M059J (cell line): Measurements from ENCODE around the gene CELSR1. TPM values are rescaled to one million over a fixed set of nuclear protein-coding genes. Genes with fewer than 3 reads are reported as not detected.
A peak's percentile ranks its signal among the peaks of the same experiment; 100 is the strongest.

Source experiments
- DNase-seq: peaks from one replicate; pipeline ENCODE4 v3.0.0-alpha.2; 2012; ENCODE audit warnings: low read depth
- total RNA-seq: library from RNA; depleted of rRNA; stranded (reverse); fragments of >200 nt; shearing (Covaris generic); gene quantifications from 2 replicates; pipeline ENCODE4 v1.2.3, GENCODE V29; 2014

CELSR1 gene
- total RNA-seq, 1 experiment from 2014 or later = 11.8 TPM

GRCh38 chr22:46574993-46575910, 37.8 kb upstream of the CELSR1 start:
- DNase-seq = peak; percentile 24

- no peak for DNase-seq
Measured at GRCh38 chr22:46574438-46574992, 37.1 kb upstream of the CELSR1 start.

DNA sequence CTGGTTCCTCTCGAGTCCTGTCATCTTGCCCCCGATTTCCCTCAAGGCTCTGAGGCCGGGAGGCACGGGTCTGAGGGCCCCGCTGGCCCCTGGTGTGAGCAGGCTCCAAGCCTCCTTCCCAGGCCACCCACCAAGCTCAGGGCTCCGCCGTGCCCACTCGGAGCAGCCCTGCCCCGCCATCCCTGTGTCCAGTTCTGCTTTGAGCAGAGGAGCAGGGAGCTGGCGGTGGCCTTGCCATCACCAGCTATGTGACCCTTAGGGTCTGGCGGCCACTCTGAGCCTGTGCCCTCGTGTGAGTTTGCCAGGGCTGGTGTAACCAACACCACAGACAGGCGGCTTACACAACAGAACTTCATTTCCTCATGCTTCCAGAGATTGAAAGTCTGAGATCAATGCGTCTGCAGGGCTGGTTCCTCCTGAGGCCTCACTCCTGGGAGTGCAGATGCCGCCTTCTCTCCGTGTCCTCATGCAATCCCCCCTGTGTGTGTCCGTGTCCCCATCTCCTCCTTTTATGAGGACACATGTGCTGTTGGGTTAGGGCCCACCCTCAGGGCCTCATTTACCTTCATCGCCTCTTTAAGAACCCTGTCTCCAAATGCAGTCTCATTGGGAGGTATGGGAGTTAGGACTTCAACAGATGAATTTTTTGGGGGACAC, 36.5 kb upstream of the CELSR1 start:
- no peak for DNase-seq

DNA sequence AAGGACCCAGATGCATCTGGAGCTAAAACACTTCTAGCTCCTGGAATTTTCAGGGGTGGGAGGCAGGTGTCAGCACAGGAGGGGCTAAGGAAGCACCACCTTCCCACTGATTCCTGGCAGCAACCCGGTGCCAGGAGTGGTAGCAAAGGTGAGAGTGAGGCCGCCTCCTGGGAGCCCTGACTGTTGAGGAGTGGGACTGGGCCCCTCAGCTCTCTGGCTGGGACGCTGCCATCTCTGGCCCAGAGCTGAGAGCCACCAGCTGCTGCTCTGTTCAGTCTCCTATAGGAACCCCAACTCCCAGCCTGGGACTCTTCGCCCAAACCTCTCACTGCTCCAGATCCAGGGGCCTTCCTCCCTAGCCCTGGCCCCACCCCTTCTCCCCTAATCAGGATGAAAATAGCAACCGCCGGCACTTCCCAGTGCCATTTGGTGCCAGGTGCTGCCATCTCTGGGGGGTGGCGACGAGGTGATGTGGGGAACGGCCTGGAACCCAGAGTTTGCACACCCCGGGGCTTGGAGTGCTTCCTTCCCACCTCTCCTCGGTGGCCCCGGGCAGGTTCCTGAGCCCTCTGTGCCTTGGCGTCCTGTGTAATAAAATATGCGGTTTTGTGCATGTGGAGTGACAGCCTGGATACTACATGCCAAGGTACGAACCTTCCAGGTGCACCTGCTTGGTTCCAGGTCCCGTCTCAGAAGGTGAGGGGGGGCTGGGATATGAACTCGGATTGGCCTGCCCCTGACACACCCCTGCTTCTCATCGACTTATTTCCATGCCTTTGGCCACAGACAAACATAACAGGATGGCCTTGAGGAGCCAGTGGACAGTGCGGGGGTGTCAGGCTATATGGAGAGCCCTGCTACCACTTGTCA, 35.7 kb upstream of the CELSR1 start:
- DNase-seq = no peak

- DNase-seq = no peak
Measured at GRCh38 chr22:46571642-46572250, 34.3 kb upstream of the CELSR1 start.

DNA sequence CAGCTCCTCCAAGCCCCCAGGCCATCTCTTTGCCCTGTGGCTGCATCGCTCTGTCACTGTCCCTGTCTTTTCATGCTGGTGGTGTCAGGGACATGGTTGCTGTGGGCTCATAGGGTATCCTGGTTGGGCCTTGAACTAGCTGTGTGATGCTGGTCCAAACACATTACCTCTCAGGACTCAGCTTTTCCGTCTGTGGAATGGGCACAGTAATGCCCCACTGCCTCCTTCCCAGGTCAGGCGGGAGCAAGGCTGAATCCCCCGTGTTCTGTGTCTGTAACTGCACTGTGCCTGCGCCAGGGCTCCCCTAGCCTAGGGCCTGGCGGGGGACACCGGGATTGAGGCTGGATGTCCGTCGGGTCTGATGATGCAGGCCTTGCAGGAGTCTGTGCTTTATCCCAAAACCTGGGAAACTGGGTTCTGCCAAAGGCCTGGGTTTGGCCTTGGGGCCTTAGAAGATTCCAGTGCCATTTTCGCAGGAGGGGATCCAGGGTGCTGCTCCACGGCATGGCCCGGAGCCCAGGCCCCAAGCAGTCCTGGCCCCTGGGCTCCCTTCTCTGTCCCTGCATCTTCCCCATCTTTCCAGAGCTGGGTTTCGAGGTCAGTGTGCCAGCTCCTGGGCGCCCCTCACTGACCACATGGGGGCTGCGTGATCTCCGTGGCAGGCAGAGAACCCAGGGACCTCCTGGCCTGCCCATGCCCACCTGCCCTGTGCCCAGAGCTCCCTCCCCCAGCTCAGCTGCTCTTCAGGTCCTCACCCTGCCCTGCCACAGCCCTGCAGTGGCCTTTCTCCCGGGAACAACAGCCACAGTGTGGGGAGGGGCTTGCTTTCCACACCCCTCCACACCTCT, 32.7 kb upstream of the CELSR1 start:
- DNase-seq = no peak

DNA sequence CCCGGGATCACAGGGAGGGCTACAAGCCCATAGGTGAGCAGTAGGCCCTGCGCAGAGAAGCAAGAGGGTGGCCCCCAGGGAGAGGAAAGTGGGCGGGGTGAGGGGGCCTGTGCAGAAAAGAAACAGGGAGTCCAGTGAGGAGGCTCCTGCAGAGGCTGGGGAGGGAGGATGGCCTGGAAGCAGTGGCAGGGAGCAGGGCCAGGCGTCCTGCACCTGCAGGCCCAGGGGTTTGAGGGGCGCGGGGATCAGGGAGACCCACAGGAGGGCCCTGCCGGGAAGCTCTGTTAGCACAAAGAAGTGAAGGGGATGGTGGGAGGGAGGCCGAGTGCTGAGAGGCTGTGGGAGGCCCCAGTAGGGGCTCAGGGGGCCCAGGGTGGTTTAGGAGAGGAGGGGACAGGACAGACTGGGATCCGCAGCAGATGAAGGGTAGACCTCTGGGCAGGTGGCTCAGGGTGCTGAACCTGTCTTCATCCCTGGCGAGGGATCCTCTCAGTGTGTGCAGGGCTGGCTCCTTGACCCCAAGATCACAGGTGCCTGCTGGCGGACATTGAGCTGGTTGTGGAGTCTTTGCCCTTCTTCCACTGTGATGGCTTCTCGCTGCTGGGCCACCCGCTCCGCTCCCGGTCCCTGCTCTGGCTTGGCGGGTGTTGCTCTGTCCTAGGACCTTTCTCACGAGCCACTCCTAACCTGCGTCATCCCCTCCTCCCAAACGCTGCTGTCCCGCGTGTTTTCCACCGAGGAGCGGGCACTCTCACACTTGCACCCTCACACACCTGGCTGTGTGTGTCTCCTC, 31.8 kb upstream of the CELSR1 start:
- no peak for DNase-seq

GRCh38 chr22:46568102-46568809, 30.8 kb upstream of the CELSR1 start:
- DNase-seq = no peak

GRCh38 chr22:46567471-46567870, 30.1 kb upstream of the CELSR1 start:
- no peak for DNase-seq

GRCh38 chr22:46564084-46564714, 26.8 kb upstream of the CELSR1 start:
- DNase-seq = no peak

DNA sequence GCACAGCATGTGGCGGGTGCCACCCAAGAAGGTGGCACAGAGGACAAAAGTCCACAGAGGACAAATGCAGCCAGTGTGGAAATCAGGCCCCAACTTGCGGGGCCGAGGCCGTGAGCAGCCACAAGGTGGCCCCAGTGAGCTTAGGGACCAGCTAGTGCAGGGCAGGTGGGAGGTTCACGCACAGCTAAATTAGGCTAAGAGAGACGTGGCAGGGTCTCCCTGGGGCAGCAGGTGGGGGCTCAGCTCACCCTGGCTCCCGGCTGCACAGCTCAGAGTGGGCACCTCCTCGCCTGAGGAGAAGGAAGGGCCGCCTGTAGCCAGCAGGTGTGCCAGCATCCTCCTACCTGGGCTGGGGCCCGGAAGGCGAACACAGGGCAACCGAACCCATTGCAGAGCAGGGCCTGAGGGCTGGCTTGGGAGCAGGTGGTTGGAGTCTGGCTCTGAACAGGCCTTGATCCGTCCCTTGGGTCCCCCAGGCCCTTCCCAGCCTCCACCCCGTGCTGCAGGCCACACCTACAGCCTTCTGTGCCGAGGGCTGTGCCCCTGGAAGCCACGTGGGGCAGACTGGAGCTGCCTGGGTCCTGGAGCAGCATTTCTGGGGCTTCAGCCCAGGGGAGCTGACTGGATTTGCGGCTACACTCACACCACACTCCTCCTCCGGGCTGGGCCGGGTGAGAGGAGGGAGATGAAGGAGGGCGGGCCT, 26.1 kb upstream of the CELSR1 start:
- DNase-seq = peak; percentile 29

DNA sequence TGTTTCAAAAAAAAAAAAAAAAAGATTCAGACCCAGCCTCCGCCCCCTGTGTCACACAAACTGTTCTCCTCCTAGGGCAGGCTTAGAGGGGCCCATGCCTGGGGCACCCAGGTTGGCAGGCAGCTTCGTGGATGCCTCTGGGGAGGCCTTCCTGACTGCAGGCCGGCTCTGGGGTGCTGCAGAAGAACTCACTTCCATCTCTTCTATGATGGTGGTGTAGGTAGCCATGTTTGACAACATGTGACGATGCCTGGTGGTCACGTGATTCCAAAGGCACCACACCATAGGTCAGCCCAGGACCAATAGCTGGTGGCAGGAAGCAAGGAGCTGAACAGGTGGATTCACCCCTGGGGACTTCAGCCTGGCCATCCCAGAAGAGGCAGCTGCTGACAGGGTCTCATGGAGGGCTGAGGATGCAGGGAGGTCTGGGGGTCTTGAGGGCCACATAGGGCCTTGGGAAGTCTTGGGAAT, 24.1 kb upstream of the CELSR1 start:
- DNase-seq = peak; percentile 28

- no peak for DNase-seq
Measured at GRCh38 chr22:46560696-46561295, 23.4 kb upstream of the CELSR1 start.

DNA sequence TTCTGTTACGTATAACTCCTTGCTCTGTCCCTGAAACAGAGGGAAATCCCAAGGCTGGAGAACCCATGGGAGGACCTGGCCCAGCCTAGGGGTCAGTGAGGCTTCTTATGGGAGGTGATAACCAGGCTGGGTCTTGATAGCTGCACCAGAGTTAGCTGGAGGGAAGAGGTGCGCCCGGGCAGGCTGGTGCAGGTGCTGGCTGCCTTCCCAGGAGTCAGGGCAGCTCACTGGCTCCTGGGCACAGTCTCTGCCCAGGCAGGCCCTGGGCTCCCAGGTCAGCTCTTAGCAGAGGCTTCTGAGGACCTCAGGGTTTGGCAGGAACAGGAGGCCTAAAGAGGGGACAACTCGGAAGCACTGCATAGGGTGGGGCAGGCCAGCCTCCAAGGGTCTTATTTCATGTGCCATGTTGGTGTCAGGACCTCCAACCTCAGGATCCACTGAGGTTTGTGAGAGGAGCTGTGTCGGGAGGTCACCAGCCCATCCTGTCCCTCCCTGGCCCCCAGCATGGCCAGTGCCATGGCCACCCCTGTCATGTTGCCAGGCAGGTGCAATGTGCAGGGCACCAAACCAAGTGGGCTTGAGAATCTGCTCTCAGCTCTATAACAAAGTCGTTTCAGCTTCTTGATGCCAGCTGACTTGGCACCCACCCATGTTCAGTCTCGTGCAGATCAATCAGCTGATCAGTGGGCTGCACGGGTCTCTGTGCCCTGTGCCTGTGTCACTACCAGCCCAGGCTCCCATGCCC, 20.5 kb upstream of the CELSR1 start:
- no peak for DNase-seq

DNA sequence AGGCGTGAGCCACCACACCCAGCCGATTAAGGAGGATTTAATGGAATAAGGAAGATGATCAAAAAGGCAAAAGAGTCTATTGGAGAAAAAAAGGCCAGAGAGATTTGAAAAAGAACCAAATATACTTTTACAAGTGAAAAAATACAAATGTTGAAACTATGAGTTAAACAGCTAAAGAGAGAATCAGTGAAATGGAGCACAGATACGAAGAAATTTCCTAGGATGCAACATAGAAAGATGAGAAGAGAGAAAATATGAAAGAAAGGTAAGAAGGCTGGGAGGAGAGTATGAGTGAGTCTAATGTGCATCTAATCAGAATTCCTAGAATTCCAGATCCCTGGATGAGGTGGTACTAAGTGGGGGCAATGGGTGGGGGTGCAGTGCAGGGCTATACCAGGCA, 19.4 kb upstream of the CELSR1 start:
- DNase-seq = no peak

DNA sequence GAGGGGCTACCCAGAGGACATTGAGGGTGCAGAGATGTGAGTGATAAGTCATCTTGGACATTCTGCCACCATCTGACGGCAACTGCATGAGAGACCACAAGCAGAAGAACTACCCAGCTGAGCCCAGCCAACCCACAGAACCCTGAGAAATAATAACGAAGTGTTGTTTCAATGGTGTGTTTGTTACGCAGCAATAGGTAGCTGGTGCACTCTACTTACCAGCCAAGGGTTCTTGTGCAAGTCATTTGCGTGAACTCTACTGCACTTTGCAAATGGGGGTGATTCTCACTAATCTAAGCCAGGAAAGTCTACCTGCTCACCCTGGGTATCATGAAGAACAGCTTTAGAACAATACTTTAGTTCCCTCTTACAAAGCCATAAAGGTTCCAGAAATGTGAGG, 15.8 kb upstream of the CELSR1 start:
- no peak for DNase-seq

DNA sequence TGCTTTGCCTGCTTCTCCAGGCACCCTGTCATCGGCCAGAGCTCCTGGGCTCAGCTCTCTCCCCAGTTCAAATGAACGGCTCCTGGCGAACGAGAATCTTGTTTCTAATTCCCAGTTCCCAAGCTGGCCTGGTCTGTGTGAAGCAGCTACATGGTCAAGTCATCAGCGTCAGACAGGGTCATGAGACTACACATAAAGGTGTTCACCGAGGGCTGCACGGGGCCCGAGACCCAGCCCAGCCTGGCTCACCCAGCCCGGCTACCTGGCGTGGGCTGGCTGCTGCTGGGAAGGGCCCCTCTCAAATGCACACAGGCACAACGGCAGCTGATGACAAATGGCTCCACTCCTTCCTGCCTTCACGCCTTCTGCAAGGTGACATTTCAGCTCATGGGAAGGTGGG, 14.6 kb upstream of the CELSR1 start:
- DNase-seq = no peak
